ENCODE measurements around the gene ZNF836. TPM values are rescaled to one million over a fixed set of nuclear protein-coding genes. Genes with fewer than 3 reads are reported as not detected.
"Not testable (repeated sequence)": the region's sequence is repeated elsewhere in the genome, so short reads cannot be mapped to it uniquely, and the experiment has no call there.

Gene ZNF836
- total RNA-seq, result 7.2 and 8.8 TPM in 2 replicates

- H3K27ac Mint-ChIP-seq, result peak within 1 kb of the TSS; percentile 92
- intact Hi-C loops (cut with micrococcal nuclease), result loop anchor here (1.0 to 5.0 kb wide), 3 partner anchors 18 to 244 kb away; partner anchors contain the start of gene ZNF613
- H3K4me3 Mint-ChIP-seq (ENCODE audit: low read depth), result peak within 1 kb of the TSS; percentile 96
- H3K4me1 Mint-ChIP-seq (ENCODE audit: low read depth), result peaks cover 14% of the 10 kb centered on the region
- peaks cover 18% of the 10 kb centered on the region for H3K9me3 Mint-ChIP-seq
- no peaks in the 10 kb centered on the region for H3K27me3 Mint-ChIP-seq (ENCODE audit: low read depth)
- peaks cover 45% of the 10 kb centered on the region for H3K36me3 Mint-ChIP-seq (ENCODE audit: low read depth)
- DNase-seq (ENCODE audit: low spot score), result peak; percentile 84
Observed at GRCh38 chr19:52171321-52172169, at the start of gene ZNF836. Gene ZNF836 (minus strand): TSS chr19:52171621. CDS start chr19:52168072, 3,549 bp downstream.

GRCh38 chr19:52221031-52221430 is 49.6 kb upstream of the ZNF836 start:
- H3K4me3 Mint-ChIP-seq (ENCODE audit: low read depth), result no peak overlapping the region
- intact Hi-C loops (cut with micrococcal nuclease), result no loop called here
- H3K9me3 Mint-ChIP-seq, result peaks cover 3% of the 10 kb centered on the region
- no peak overlapping the region for H3K27ac Mint-ChIP-seq
- H3K4me1 Mint-ChIP-seq (ENCODE audit: low read depth), result no peaks in the 10 kb centered on the region
- no peak for DNase-seq (ENCODE audit: low spot score)
- H3K27me3 Mint-ChIP-seq (ENCODE audit: low read depth), result no peaks in the 10 kb centered on the region
- H3K36me3 Mint-ChIP-seq (ENCODE audit: low read depth), result peaks cover 92% of the 10 kb centered on the region

GRCh38 chr19:52219611-52220010 is 48.2 kb upstream of the ZNF836 start:
- H3K27ac Mint-ChIP-seq, result no peak overlapping the region
- no peak for DNase-seq (ENCODE audit: low spot score)
- H3K36me3 Mint-ChIP-seq (ENCODE audit: low read depth), result peaks cover 87% of the 10 kb centered on the region
- H3K4me1 Mint-ChIP-seq (ENCODE audit: low read depth), result no peaks in the 10 kb centered on the region
- intact Hi-C loops (cut with micrococcal nuclease), result no loop called here
- H3K4me3 Mint-ChIP-seq (ENCODE audit: low read depth), result no peak overlapping the region
- H3K27me3 Mint-ChIP-seq (ENCODE audit: low read depth), result no peaks in the 10 kb centered on the region
- H3K9me3 Mint-ChIP-seq, result peaks cover 3% of the 10 kb centered on the region

GRCh38 chr19:52217576-52217975 is 46.2 kb upstream of the ZNF836 start:
- DNase-seq (ENCODE audit: low spot score), result no peak
- Mint-ChIP-seq H3K4me3 (ENCODE audit: low read depth) (no peak overlapping the region), H3K36me3 (ENCODE audit: low read depth) (peaks cover 85% of the 10 kb centered on the region), H3K27me3 (ENCODE audit: low read depth) (no peaks in the 10 kb centered on the region), H3K4me1 (ENCODE audit: low read depth) (no peaks in the 10 kb centered on the region), H3K27ac (no peak overlapping the region), H3K9me3 (peaks cover 3% of the 10 kb centered on the region)
- intact Hi-C loops (cut with micrococcal nuclease), result no loop called here

GRCh38 chr19:52216401-52216800 is 45.0 kb upstream of the ZNF836 start:
- Mint-ChIP-seq H3K27me3 (ENCODE audit: low read depth) (no peaks in the 10 kb centered on the region), H3K36me3 (ENCODE audit: low read depth) (peaks cover 85% of the 10 kb centered on the region), H3K9me3 (peaks cover 1% of the 10 kb centered on the region), H3K4me1 (ENCODE audit: low read depth) (no peaks in the 10 kb centered on the region), H3K4me3 (ENCODE audit: low read depth) (no peak overlapping the region), H3K27ac (no peak overlapping the region)
- DNase-seq (ENCODE audit: low spot score), result no peak
- intact Hi-C loops (cut with micrococcal nuclease), result no loop called here

- H3K27me3 Mint-ChIP-seq (ENCODE audit: low read depth), result no peaks in the 10 kb centered on the region
- peaks cover 81% of the 10 kb centered on the region for H3K36me3 Mint-ChIP-seq (ENCODE audit: low read depth)
- DNase-seq (ENCODE audit: low spot score), result no peak
- no peak overlapping the region for H3K4me3 Mint-ChIP-seq (ENCODE audit: low read depth)
- no peaks in the 10 kb centered on the region for H3K9me3 Mint-ChIP-seq
- no peaks in the 10 kb centered on the region for H3K4me1 Mint-ChIP-seq (ENCODE audit: low read depth)
- intact Hi-C loops (cut with micrococcal nuclease), result no loop called here
- H3K27ac Mint-ChIP-seq, result no peak overlapping the region
Observed at GRCh38 chr19:52214241-52214640, 42.8 kb upstream of the ZNF836 start.

- no peaks in the 10 kb centered on the region for H3K4me1 Mint-ChIP-seq (ENCODE audit: low read depth)
- no peaks in the 10 kb centered on the region for H3K27me3 Mint-ChIP-seq (ENCODE audit: low read depth)
- H3K9me3 Mint-ChIP-seq, result no peaks in the 10 kb centered on the region
- H3K36me3 Mint-ChIP-seq (ENCODE audit: low read depth), result peaks cover 75% of the 10 kb centered on the region
- DNase-seq (ENCODE audit: low spot score), result no peak
- no peak overlapping the region for H3K4me3 Mint-ChIP-seq (ENCODE audit: low read depth)
- H3K27ac Mint-ChIP-seq, result no peak overlapping the region
- intact Hi-C loops (cut with micrococcal nuclease), result no loop called here
Observed at GRCh38 chr19:52212572-52213255, 41.3 kb upstream of the ZNF836 start.

GRCh38 chr19:52211926-52212571 is 40.6 kb upstream of the ZNF836 start:
- intact Hi-C loops (cut with micrococcal nuclease), result no loop called here
- no peaks in the 10 kb centered on the region for H3K27me3 Mint-ChIP-seq (ENCODE audit: low read depth)
- no peak overlapping the region for H3K4me3 Mint-ChIP-seq (ENCODE audit: low read depth)
- no peaks in the 10 kb centered on the region for H3K9me3 Mint-ChIP-seq
- peaks cover 75% of the 10 kb centered on the region for H3K36me3 Mint-ChIP-seq (ENCODE audit: low read depth)
- H3K27ac Mint-ChIP-seq, result no peak overlapping the region
- no peaks in the 10 kb centered on the region for H3K4me1 Mint-ChIP-seq (ENCODE audit: low read depth)
- no peak for DNase-seq (ENCODE audit: low spot score)

- no peaks in the 10 kb centered on the region for H3K27me3 Mint-ChIP-seq (ENCODE audit: low read depth)
- intact Hi-C loops (cut with micrococcal nuclease), result no loop called here
- no peak for DNase-seq (ENCODE audit: low spot score)
- H3K4me3 Mint-ChIP-seq (ENCODE audit: low read depth), result no peak overlapping the region
- no peaks in the 10 kb centered on the region for H3K9me3 Mint-ChIP-seq
- H3K4me1 Mint-ChIP-seq (ENCODE audit: low read depth), result no peaks in the 10 kb centered on the region
- H3K27ac Mint-ChIP-seq, result no peak overlapping the region
- peaks cover 76% of the 10 kb centered on the region for H3K36me3 Mint-ChIP-seq (ENCODE audit: low read depth)
Observed at GRCh38 chr19:52211203-52211602, 39.8 kb upstream of the ZNF836 start.

- Mint-ChIP-seq H3K27ac (no peak overlapping the region), H3K27me3 (ENCODE audit: low read depth) (no peaks in the 10 kb centered on the region), H3K9me3 (no peaks in the 10 kb centered on the region), H3K4me3 (ENCODE audit: low read depth) (no peak overlapping the region), H3K4me1 (ENCODE audit: low read depth) (peaks cover 2% of the 10 kb centered on the region), H3K36me3 (ENCODE audit: low read depth) (peaks cover 85% of the 10 kb centered on the region)
- intact Hi-C loops (cut with micrococcal nuclease), result no loop called here
- no peak for DNase-seq (ENCODE audit: low spot score)
Observed at GRCh38 chr19:52206481-52206880, 35.1 kb upstream of the ZNF836 start.

GRCh38 chr19:52200755-52201391 is 29.5 kb upstream of the ZNF836 start:
- H3K27ac Mint-ChIP-seq; H3K4me1 Mint-ChIP-seq (ENCODE audit: low read depth); H3K4me3 Mint-ChIP-seq (ENCODE audit: low read depth); intact Hi-C loops (cut with micrococcal nuclease); DNase-seq (ENCODE audit: low spot score); H3K9me3 Mint-ChIP-seq; H3K27me3 Mint-ChIP-seq (ENCODE audit: low read depth): not testable (repeated sequence)
- H3K36me3 Mint-ChIP-seq (ENCODE audit: low read depth), result peaks cover 76% of the 10 kb centered on the region

- no peak overlapping the region for H3K4me3 Mint-ChIP-seq (ENCODE audit: low read depth)
- no peaks in the 10 kb centered on the region for H3K9me3 Mint-ChIP-seq
- H3K4me1 Mint-ChIP-seq (ENCODE audit: low read depth), result no peaks in the 10 kb centered on the region
- DNase-seq (ENCODE audit: low spot score), result no peak
- H3K27ac Mint-ChIP-seq, result no peak overlapping the region
- H3K36me3 Mint-ChIP-seq (ENCODE audit: low read depth), result peaks cover 75% of the 10 kb centered on the region
- H3K27me3 Mint-ChIP-seq (ENCODE audit: low read depth), result no peaks in the 10 kb centered on the region
- intact Hi-C loops (cut with micrococcal nuclease), result no loop called here
Observed at GRCh38 chr19:52200044-52200443, 28.6 kb upstream of the ZNF836 start.

Data from activated T-helper 2 cell treated with anti-CD3 and anti-CD28 coated beads, Interferon-gamma antibody, Interleukin-2, Interleukin-4, amounts not matched to agents 10 μg/mL and 5 μg/mL and 100 μg/mL, durations not matched to agents 14 hours and 24 hours and 36 hours (primary cell).